Thyroid gland (tissue), 4 donors: ENCODE results near the gene CABLES2.

Experiments
- POLR2A ChIP-seq, 2 donors: fragments of 450-650 bp; IDR thresholded peaks; one replicate each; pipeline ENCODE4 v1.6.1; 2017; ENCODE audit warnings: antibody characterized with exemption in 2 of 2, mild to moderate bottlenecking in 2 of 2, moderate library complexity in 1 of 2
- TF ChIP-seq, protein P1 (sequence below), 6 experiments: fragments of 200-600 bp in 3 of 6; fragments of 450-650 bp in 3 of 6; sonication (generic) in 3 of 6; IDR thresholded peaks; one replicate each; pipeline ENCODE4 v1.5.1; 2016 to 2019; ENCODE audit warnings: antibody characterized with exemption in 6 of 6, mild to moderate bottlenecking in 2 of 6, inconsistent platforms in 1 of 6, moderate library complexity in 1 of 6

DNA sequence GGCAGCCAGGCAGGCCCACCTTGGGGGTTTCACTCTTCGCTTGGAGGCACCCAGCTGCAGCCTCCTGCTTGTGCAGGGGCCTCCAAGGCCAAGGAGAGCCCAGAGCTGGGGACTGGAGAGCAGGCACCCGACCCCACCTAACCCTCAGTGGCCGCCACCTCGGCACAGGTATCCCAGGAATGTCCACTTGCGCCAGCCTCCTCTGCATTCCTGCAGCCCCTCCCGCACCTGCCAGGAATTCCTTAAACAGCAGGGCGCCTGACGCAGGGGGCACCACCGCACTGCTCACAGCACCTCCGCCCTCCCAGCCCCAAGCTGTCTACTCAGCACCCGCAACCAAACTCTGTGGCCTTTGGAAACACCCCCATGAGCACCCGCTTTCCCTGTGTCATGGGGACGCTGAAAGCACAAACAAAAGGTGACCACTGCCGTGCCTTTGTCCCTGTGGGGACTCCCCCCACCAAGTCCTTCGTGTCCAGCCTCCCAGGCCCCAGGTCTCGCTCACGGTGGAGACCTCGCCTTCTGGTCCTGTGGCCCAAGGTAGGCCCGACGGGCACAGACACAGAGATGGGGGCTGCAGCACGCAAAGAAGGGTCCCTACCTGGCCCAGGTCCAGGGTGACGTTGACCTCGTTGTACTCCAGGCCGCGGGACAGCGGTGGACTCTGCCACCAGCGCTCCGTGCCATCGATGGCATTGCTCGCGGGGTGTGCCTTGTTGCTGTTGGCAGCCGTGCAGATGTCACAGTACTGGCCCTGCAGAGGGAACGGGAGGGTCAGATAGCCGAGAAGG lies 45.1 kb downstream of the CABLES2 start:
- TF ChIP-seq, protein P1, sequence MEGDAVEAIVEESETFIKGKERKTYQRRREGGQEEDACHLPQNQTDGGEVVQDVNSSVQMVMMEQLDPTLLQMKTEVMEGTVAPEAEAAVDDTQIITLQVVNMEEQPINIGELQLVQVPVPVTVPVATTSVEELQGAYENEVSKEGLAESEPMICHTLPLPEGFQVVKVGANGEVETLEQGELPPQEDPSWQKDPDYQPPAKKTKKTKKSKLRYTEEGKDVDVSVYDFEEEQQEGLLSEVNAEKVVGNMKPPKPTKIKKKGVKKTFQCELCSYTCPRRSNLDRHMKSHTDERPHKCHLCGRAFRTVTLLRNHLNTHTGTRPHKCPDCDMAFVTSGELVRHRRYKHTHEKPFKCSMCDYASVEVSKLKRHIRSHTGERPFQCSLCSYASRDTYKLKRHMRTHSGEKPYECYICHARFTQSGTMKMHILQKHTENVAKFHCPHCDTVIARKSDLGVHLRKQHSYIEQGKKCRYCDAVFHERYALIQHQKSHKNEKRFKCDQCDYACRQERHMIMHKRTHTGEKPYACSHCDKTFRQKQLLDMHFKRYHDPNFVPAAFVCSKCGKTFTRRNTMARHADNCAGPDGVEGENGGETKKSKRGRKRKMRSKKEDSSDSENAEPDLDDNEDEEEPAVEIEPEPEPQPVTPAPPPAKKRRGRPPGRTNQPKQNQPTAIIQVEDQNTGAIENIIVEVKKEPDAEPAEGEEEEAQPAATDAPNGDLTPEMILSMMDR (IDR thresholded peaks at IDR 0.05) = no peak
- TF ChIP-seq POLR2A (IDR thresholded peaks at IDR 0.05) = peak in 1 of 2 donors; percentile 39
